SK-N-SH treated with all-trans-retinoic acid at 6 μM for 48 hours (cell line): ENCODE measurements around the gene LSAMP.

ENCODE experiments used
- BACH2 ChIP-seq: fragments of 250-450 bp; sonication (Bioruptor Pico); IDR thresholded peaks from 2 replicates; pipeline ENCODE4 v1.9.0; 2021; ENCODE audit warnings: mild to moderate bottlenecking, borderline replicate concordance
- ESRRG ChIP-seq: fragments of 250-450 bp; sonication (Bioruptor Pico); IDR thresholded peaks from 2 replicates; pipeline ENCODE4 v1.6.1; 2021; ENCODE audit warnings: mild to moderate bottlenecking
- ISL1 ChIP-seq: fragments of 250-450 bp; sonication (Bioruptor Pico); IDR thresholded peaks from 2 replicates; pipeline ENCODE4 v2.1.2; 2022; ENCODE audit warnings: mild to moderate bottlenecking, moderate library complexity
- RARB ChIP-seq: fragments of 250-450 bp; sonication (Bioruptor Pico); IDR thresholded peaks from 2 replicates; pipeline ENCODE4 v1.8.0; 2021; ENCODE audit warnings: mild to moderate bottlenecking, moderate library complexity
- TCF4 ChIP-seq: fragments of 250-450 bp; sonication (Bioruptor Pico); IDR thresholded peaks from 2 replicates; pipeline ENCODE4 v1.8.0; 2021; ENCODE audit warnings: mild to moderate bottlenecking, moderate library complexity, borderline replicate concordance
- TOX ChIP-seq: fragments of 250-450 bp; sonication (Bioruptor Pico); IDR thresholded peaks from 2 replicates; pipeline ENCODE4 v1.8.0; 2021; ENCODE audit warnings: mild to moderate bottlenecking, moderate library complexity, borderline replicate concordance
- ZFP3 ChIP-seq: fragments of 250-450 bp; sonication (Bioruptor Pico); IDR thresholded peaks from 2 replicates; pipeline ENCODE4 v1.5.0; 2020; ENCODE audit warnings: mild to moderate bottlenecking, moderate library complexity
- ZFP30 ChIP-seq: fragments of 450-650 bp; formaldehyde crosslinking; IDR thresholded peaks from 2 replicates; pipeline ENCODE4 v1.5.0; 2022; ENCODE audit warnings: mild to moderate bottlenecking, moderate library complexity
- ZNF565 ChIP-seq: fragments of 450-650 bp; formaldehyde crosslinking; conservative IDR thresholded peaks from 2 replicates; pipeline ENCODE4 v1.5.0; 2020; ENCODE audit warnings: low read depth, mild to moderate bottlenecking, moderate library complexity
- ZNF8 ChIP-seq: fragments of 450-650 bp; formaldehyde crosslinking; IDR thresholded peaks from 2 replicates; pipeline ENCODE4 v1.5.0; 2020; ENCODE audit warnings: mild to moderate bottlenecking, moderate library complexity
- TF ChIP-seq, protein P1 (sequence below): fragments of 250-450 bp; sonication (Bioruptor Pico); IDR thresholded peaks from 2 replicates; pipeline ENCODE4 v1.8.0; 2021; ENCODE audit warnings: low read depth, mild to moderate bottlenecking, moderate library complexity, borderline replicate concordance
- TF ChIP-seq, protein P2 (sequence below): fragments of 250-450 bp; sonication (Bioruptor Pico); IDR thresholded peaks from 2 replicates; pipeline ENCODE4 v1.5.1; 2020; ENCODE audit warnings: low read depth, mild to moderate bottlenecking, moderate library complexity
- TF ChIP-seq, protein P3 (sequence below): fragments of 250-450 bp; sonication (Bioruptor Pico); IDR thresholded peaks from 2 replicates; pipeline ENCODE4 v1.5.1; 2021; ENCODE audit warnings: mild to moderate bottlenecking, moderate library complexity
- TF ChIP-seq, protein P4 (sequence below): fragments of 250-450 bp; sonication (Bioruptor Pico); IDR thresholded peaks from 2 replicates; pipeline ENCODE4 v1.8.0; 2020; ENCODE audit warnings: mild to moderate bottlenecking, moderate library complexity, borderline replicate concordance

DNA sequence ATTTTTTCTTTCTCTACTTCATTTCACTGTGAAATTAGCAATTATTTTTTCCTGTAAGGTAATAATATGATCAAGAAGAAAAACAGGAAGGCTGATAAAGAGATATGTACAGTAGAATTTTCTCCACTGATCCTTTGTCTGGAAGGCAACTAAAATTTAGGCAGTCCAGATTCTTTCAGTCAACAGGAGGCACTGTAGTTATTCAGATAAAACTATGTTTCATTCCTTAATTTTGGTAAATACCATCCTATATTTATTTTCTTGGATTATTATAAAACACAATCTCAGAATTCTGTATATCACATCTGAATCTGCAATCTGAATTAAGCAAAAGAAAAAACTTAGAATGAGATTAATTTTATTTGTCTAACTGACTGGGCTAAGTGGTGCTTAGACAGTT lies 343.2 kb downstream of the LSAMP start:
- TF ChIP-seq ZNF8 (CRISPR knock-in tag) (no peak), RARB (CRISPR knock-in tag) (no peak), ISL1 (CRISPR knock-in tag) (no peak), TCF4 (CRISPR knock-in tag) (no peak), TOX (no peak), ZFP30 (CRISPR knock-in tag) (no peak), ESRRG (no peak), BACH2 (CRISPR knock-in tag) (no peak), ZFP3 (CRISPR knock-in tag) (no peak), ZNF565 (CRISPR knock-in tag) (no peak)
- TF ChIP-seq, protein P1, sequence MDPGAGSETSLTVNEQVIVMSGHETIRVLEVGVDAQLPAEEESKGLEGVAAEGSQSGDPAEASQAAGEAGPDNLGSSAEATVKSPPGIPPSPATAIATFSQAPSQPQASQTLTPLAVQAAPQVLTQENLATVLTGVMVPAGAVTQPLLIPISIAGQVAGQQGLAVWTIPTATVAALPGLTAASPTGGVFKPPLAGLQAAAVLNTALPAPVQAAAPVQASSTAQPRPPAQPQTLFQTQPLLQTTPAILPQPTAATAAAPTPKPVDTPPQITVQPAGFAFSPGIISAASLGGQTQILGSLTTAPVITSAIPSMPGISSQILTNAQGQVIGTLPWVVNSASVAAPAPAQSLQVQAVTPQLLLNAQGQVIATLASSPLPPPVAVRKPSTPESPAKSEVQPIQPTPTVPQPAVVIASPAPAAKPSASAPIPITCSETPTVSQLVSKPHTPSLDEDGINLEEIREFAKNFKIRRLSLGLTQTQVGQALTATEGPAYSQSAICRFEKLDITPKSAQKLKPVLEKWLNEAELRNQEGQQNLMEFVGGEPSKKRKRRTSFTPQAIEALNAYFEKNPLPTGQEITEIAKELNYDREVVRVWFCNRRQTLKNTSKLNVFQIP (CRISPR knock-in tag), result no peak
- TF ChIP-seq, protein P2, sequence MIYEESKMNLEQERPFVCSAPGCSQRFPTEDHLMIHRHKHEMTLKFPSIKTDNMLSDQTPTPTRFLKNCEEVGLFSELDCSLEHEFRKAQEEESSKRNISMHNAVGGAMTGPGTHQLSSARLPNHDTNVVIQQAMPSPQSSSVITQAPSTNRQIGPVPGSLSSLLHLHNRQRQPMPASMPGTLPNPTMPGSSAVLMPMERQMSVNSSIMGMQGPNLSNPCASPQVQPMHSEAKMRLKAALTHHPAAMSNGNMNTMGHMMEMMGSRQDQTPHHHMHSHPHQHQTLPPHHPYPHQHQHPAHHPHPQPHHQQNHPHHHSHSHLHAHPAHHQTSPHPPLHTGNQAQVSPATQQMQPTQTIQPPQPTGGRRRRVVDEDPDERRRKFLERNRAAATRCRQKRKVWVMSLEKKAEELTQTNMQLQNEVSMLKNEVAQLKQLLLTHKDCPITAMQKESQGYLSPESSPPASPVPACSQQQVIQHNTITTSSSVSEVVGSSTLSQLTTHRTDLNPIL (CRISPR knock-in tag), result no peak
- TF ChIP-seq, protein P3, sequence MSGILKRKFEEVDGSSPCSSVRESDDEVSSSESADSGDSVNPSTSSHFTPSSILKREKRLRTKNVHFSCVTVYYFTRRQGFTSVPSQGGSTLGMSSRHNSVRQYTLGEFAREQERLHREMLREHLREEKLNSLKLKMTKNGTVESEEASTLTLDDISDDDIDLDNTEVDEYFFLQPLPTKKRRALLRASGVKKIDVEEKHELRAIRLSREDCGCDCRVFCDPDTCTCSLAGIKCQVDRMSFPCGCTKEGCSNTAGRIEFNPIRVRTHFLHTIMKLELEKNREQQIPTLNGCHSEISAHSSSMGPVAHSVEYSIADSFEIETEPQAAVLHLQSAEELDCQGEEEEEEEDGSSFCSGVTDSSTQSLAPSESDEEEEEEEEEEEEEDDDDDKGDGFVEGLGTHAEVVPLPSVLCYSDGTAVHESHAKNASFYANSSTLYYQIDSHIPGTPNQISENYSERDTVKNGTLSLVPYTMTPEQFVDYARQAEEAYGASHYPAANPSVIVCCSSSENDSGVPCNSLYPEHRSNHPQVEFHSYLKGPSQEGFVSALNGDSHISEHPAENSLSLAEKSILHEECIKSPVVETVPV (CRISPR knock-in tag), result no peak
- TF ChIP-seq, protein P4, sequence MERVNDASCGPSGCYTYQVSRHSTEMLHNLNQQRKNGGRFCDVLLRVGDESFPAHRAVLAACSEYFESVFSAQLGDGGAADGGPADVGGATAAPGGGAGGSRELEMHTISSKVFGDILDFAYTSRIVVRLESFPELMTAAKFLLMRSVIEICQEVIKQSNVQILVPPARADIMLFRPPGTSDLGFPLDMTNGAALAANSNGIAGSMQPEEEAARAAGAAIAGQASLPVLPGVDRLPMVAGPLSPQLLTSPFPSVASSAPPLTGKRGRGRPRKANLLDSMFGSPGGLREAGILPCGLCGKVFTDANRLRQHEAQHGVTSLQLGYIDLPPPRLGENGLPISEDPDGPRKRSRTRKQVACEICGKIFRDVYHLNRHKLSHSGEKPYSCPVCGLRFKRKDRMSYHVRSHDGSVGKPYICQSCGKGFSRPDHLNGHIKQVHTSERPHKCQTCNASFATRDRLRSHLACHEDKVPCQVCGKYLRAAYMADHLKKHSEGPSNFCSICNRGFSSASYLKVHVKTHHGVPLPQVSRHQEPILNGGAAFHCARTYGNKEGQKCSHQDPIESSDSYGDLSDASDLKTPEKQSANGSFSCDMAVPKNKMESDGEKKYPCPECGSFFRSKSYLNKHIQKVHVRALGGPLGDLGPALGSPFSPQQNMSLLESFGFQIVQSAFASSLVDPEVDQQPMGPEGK (CRISPR knock-in tag), result no peak
